NCI-H128 (cell line): ENCODE data around the gene PLXNA3.
A peak's percentile ranks its signal among the peaks of the same experiment; 100 is the strongest.

Experiments
- DNase-seq: peaks from one replicate; lab custom pipeline; 2025; ENCODE audit not compliant: unreplicated experiment; lab: John Stamatoyannopoulos, UW

The PLXNA3 gene

GRCh38 chrX:154457491-154458115 lies 478 bp upstream of the PLXNA3 start:
- DNase-seq: peak; percentile 44

- DNase-seq: no peak
Measured at GRCh38 chrX:154458954-154459778, 1.1 kb downstream of the PLXNA3 start.

- no peak for DNase-seq
Measured at GRCh38 chrX:154459832-154460231, 1.8 kb downstream of the PLXNA3 start.

GRCh38 chrX:154460326-154460725 lies 2.2 kb downstream of the PLXNA3 start:
- no peak for DNase-seq

GRCh38 chrX:154462396-154462795 lies 4.3 kb downstream of the PLXNA3 start:
- no peak for DNase-seq

- DNase-seq: no peak
Measured at GRCh38 chrX:154463611-154464220, 5.6 kb downstream of the PLXNA3 start.

- no peak for DNase-seq
Measured at GRCh38 chrX:154464806-154465365, 6.8 kb downstream of the PLXNA3 start.

GRCh38 chrX:154465601-154466000 lies 7.5 kb downstream of the PLXNA3 start:
- no peak for DNase-seq

GRCh38 chrX:154466036-154466435 lies 8.0 kb downstream of the PLXNA3 start:
- no peak for DNase-seq

- DNase-seq: no peak
Measured at GRCh38 chrX:154466907-154467306, 8.8 kb downstream of the PLXNA3 start.

- no peak for DNase-seq
Measured at GRCh38 chrX:154467556-154467955, 9.5 kb downstream of the PLXNA3 start.

- no peak for DNase-seq
Measured at GRCh38 chrX:154468217-154468616, 10.1 kb downstream of the PLXNA3 start.

- no peak for DNase-seq
Measured at GRCh38 chrX:154469114-154469513, 11.0 kb downstream of the PLXNA3 start.

- DNase-seq: no peak
Measured at GRCh38 chrX:154469880-154470279, 11.8 kb downstream of the PLXNA3 start.

GRCh38 chrX:154470434-154470833 lies 12.4 kb downstream of the PLXNA3 start:
- no peak for DNase-seq

- no peak for DNase-seq
Measured at GRCh38 chrX:154470914-154471568, 13.0 kb downstream of the PLXNA3 start.

GRCh38 chrX:154471839-154472684 lies 14.0 kb downstream of the PLXNA3 start:
- DNase-seq: no peak

- DNase-seq: no peak
Measured at GRCh38 chrX:154472685-154473632, 14.9 kb downstream of the PLXNA3 start.

- DNase-seq: no peak
Measured at GRCh38 chrX:154473683-154474082, 15.6 kb downstream of the PLXNA3 start.
